GM12878 (cell line): Measurements from ENCODE around the gene DNAAF1. TPM values are rescaled to one million over a fixed set of nuclear protein-coding genes. Genes with fewer than 3 reads are reported as not detected.
A peak's percentile ranks its signal among the peaks of the same experiment; 100 is the strongest.

Experiments used
- ATAC-seq: fragments of 200-7000 bp; cut with Tn5 transposase; 3 replicates; pipeline ENCODE4 v1.9.1; 2020; ENCODE audit warnings: mild to moderate bottlenecking, moderate library complexity
- BruUV-seq: library from RNA; stranded (reverse); fragments of 400-500 nt; replicated peaks from 2 replicates; lab custom pipeline; 2021; lab: Mats Ljungman, UMichigan
- CTCF ChIA-PET: fragments of 300-600 bp; sonication (Branson Sonifier 250); formaldehyde crosslinking; extraction: SDS; loops from one replicate; lab custom pipeline; 2021; ENCODE audit warnings: inconsistent platforms; lab: Yijun Ruan, JAX
- POLR2A ChIA-PET: fragments of 350-600 bp; formaldehyde crosslinking; extraction: SDS; loops from one replicate; lab custom pipeline; 2021; ENCODE audit warnings: inconsistent platforms; lab: Charles Lee
- RAD21 ChIA-PET: fragments of 300-600 bp; sonication (Branson Sonifier 250); formaldehyde crosslinking; loops from one replicate; lab custom pipeline; 2023; ENCODE audit warnings: antibody characterized with exemption; ENCODE audit not compliant: unreplicated experiment; lab: Charles Lee
- SMC1A ChIA-PET: fragments of 300-600 bp; sonication (Branson Sonifier 250); formaldehyde crosslinking; loops from one replicate; lab custom pipeline; 2023; ENCODE audit not compliant: unreplicated experiment, uncharacterized antibody; lab: Charles Lee
- DNase-seq: peaks from one replicate; pipeline ENCODE4 v3.0.0-alpha.2; 2011; ENCODE audit warnings: low read depth, low spot score
- FAIRE-seq: peaks from 3 replicates; lab custom pipeline; 2011; peaks lifted over from hg19 to GRCh38; lab: Jason Lieb, UNC
- H2AFZ ChIP-seq: 2 replicates; pipeline ENCODE4 v1.6.0; 2011; ENCODE audit warnings: low read depth, low read length, control low read depth; ENCODE audit not compliant: control insufficient read depth
- H3K27ac ChIP-seq: 2 replicates; pipeline ENCODE4 v1.5.1; 2011; ENCODE audit warnings: control low read depth; ENCODE audit not compliant: control insufficient read depth, insufficient read depth
- H3K27me3 ChIP-seq, 2 experiments: replicated peaks in 1 of 2; 2 replicates each; pipeline versions ENCODE4 v1.6.0 to v1.6.1; 2011; ENCODE audit warnings: low read length in 1 of 2; ENCODE audit not compliant: control insufficient read depth in 2 of 2, insufficient read depth in 2 of 2
- H3K36me3 ChIP-seq, 2 experiments: 2 replicates each; pipeline ENCODE4 v1.5.1; 2011; ENCODE audit warnings: low read length in 1 of 2; ENCODE audit not compliant: control insufficient read depth in 2 of 2, insufficient read depth in 2 of 2
- H3K4me1 ChIP-seq: 2 replicates; pipeline ENCODE4 v1.6.1; 2011; ENCODE audit warnings: mild to moderate bottlenecking, low read length, moderate library complexity, mixed read lengths; ENCODE audit not compliant: control insufficient read depth, insufficient read depth
- H3K4me2 ChIP-seq: 2 replicates; pipeline ENCODE4 v1.6.0; 2011; ENCODE audit warnings: control low read depth; ENCODE audit not compliant: control insufficient read depth, insufficient read depth
- H3K4me3 ChIP-seq: fragments of 200-600 bp; sonication (generic); 2 replicates; pipeline ENCODE4 v1.5.1; 2016
- H3K79me2 ChIP-seq: 2 replicates; pipeline ENCODE4 v1.6.0; 2011; ENCODE audit warnings: low read length; ENCODE audit not compliant: control insufficient read depth, insufficient read depth
- H3K9ac ChIP-seq: 2 replicates; pipeline ENCODE4 v1.8.0; 2011; ENCODE audit warnings: low read length, control low read depth, mixed read lengths; ENCODE audit not compliant: control insufficient read depth, insufficient read depth
- H3K9me3 ChIP-seq: replicated peaks from 3 replicates; pipeline ENCODE4 v1.5.1; 2011; ENCODE audit warnings: mild to moderate bottlenecking, low read length; ENCODE audit not compliant: control insufficient read depth, insufficient read depth
- H4K20me1 ChIP-seq: 2 replicates; pipeline ENCODE4 v1.6.0; 2011; ENCODE audit not compliant: control insufficient read depth, insufficient read depth
- HDAC6 ChIP-seq: fragments of 200-600 bp; sonication (generic); IDR thresholded peaks from one replicate; pipeline ENCODE4 v1.8.0; 2017; ENCODE audit warnings: antibody characterized with exemption; ENCODE audit not compliant: unreplicated experiment
- MEF2B ChIP-seq: fragments of 450-650 bp; IDR thresholded peaks from 2 replicates; pipeline ENCODE4 v1.6.1; 2018; ENCODE audit warnings: mild to moderate bottlenecking, moderate library complexity; ENCODE audit not compliant: partially characterized antibody, poor library complexity, severe bottlenecking
- NFYB ChIP-seq: IDR thresholded peaks from 2 replicates; pipeline ENCODE4 v1.6.1; 2011; ENCODE audit warnings: low read depth, mild to moderate bottlenecking, low read length, improper control_type of control experiment, moderate library complexity; ENCODE audit not compliant: insufficient read depth
- PBX3 ChIP-seq: IDR thresholded peaks from 2 replicates; pipeline ENCODE4 v1.6.1; 2011; ENCODE audit warnings: mild to moderate bottlenecking, low read depth, low read length, moderate library complexity; ENCODE audit not compliant: insufficient replicate concordance
- PKNOX1 ChIP-seq: fragments of 450-650 bp; IDR thresholded peaks from 2 replicates; pipeline ENCODE4 v1.6.1; 2016; ENCODE audit warnings: mild to moderate bottlenecking
- SP1 ChIP-seq: IDR thresholded peaks from one replicate; pipeline ENCODE4 v1.6.1; 2011; ENCODE audit warnings: low read depth, low read length
- WGBS: methylation state at CpG from one replicate; pipeline ENCODE4 v1.1.6; 2016; ENCODE audit warnings: low lambda C conversion rate; ENCODE audit not compliant: insufficient replicate concordance, insufficient coverage; ENCODE audit errors: missing lambda C conversion rate; 5-methylcytosine and 5-hydroxymethylcytosine counted together
- in situ Hi-C: fragments of 300-500 bp; cut with MboI; formaldehyde crosslinking; loops from 9 replicates; pipeline ENCODE4 v1.14.3; 2018; ENCODE audit warnings: mixed read lengths
- intact Hi-C: fragments of 100-400 bp; cut with micrococcal nuclease; formaldehyde crosslinking; loops from one replicate; pipeline ENCODE4 v1.14.2; 2022; ENCODE audit not compliant: unreplicated experiment
- polyA plus RNA-seq, 11 experiments: library from polyadenylated mRNA; depleted of rRNA in 4 of 11; unstranded in 6 of 11; stranded (reverse) in 5 of 11; fragments of >200 nt; fragmentation: Nextera tagmentation in 4 of 11; fragmentation: Illumina TruSeq in 1 of 11; extraction: Ambion mirVana in 4 of 11; extraction: Trizol in 1 of 11; gene quantifications; 1 replicate in 1 of 11; 2 replicates in 10 of 11; pipeline versions ENCODE4 v1.2.1 to v1.2.3, GENCODE V29; 2011 to 2016; ENCODE audit warnings: inconsistent platforms in 2 of 11, missing spikeins in 2 of 11, low read depth in 1 of 11
- total RNA-seq, 4 experiments: library from RNA; depleted of rRNA in 3 of 4; stranded (reverse); fragments of >200 nt in 3 of 4; fragmentation: Illumina TruSeq in 1 of 4; extraction: Trizol in 1 of 4; gene quantifications; 2 replicates each; pipeline versions ENCODE4 v1.2.1 to v1.2.3, GENCODE V29; 2013 to 2021

The DNAAF1 gene
- total and polyA plus RNA-seq, 10 of the 15 experiments (the other 5 are each of a cell fraction or from before 2014, with no cell fraction given), result 0.02 to 0.76 (median 0.08) TPM; not detected in 6

DNA sequence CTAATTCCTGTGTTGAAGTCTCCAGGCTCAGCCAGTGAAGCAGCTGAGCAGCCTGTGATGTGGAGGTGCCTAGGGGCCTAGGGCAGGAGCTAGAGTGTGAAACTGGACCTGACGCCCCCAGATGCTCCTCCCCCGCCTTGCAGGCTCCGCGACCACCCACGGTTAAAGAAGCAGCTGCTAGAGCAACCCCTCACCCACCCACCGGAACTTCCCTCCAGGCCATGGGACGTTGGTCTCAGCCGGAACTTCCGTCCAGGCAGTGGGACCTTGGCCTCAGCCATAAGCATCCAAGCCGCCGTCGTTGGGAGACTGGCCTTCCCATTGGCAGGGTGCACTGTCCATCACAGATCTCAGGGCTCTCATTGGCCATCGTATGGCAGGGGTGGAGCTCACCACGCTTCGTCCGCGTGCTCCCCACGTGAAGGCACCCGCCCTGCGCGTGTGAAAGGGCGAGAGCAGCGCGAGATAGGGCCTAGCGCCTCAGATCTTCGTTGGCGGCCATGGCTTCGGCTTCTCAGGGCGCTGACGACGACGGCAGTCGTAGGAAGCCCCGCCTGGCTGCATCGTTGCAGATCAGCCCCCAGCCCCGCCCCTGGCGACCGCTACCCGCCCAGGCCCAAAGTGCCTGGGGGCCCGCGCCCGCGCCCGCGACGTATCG, 45.8 kb downstream of the DNAAF1 start, which contains the start of gene ADAD2:
Gene ADAD2 (plus strand): TSS at position 427 of the 658 bp plus-strand sequence. CDS start 74 bp downstream, at position 501.
- H3K4me1 ChIP-seq, result no peaks in the 10 kb centered on the region
- CTCF ChIA-PET, result interaction anchor here (4.8 kb wide), 1 partner anchor 104 kb away, joined by 102 read pairs; no protein-coding TSS in a partner anchor
- H3K27ac ChIP-seq, result no peak within 1 kb of the TSS
- BruUV-seq, result no TSS peak
- intact Hi-C loops (no loop called here), in situ Hi-C loops (no loop called here)
- TF ChIP-seq PBX3 (peak; percentile 87), MEF2B (no peak), NFYB (peak; percentile 69; the same call in 1 of the 2 replicates), PKNOX1 (peak; percentile 88), HDAC6 (no peak), SP1 (peak; percentile 49)
- no peak within 1 kb of the TSS for H3K9ac ChIP-seq
- H3K9me3 ChIP-seq, result no peaks in the 10 kb centered on the region
- H3K79me2 ChIP-seq, result peaks cover 10% of the 10 kb centered on the region
- H3K27me3 ChIP-seq, result no peaks in the 10 kb centered on the region
- no peak for FAIRE-seq
- POLR2A ChIA-PET, result no interaction called here
- DNase-seq, result no peak
- H3K4me2 ChIP-seq, result no peak within 1 kb of the TSS
- H3K36me3 ChIP-seq, result no peaks in the 10 kb centered on the region
- no peak for ATAC-seq
- no peaks in the 10 kb centered on the region for H4K20me1 ChIP-seq
- RAD21 ChIA-PET, result no interaction called here
- 81% methylated on average over 38 of the region's 47 CpGs for WGBS
- no peak within 1 kb of the TSS for H3K4me3 ChIP-seq
- H2AFZ ChIP-seq, result no peak within 1 kb of the TSS
- SMC1A ChIA-PET, result no interaction called here
